Posterior cingulate gyrus (tissue), 11 donors: Measurements from ENCODE around the gene FAM163B.
A peak's percentile ranks its signal among the peaks of the same experiment; 100 is the strongest.
"Not testable (repeated sequence)": the region's sequence is repeated elsewhere in the genome, so short reads cannot be mapped to it uniquely, and the experiment has no call there.

Experiments
- DNase-seq, 10 donors: peaks; one replicate each; pipeline versions ENCODE4 v3.0.0 to v3.0.0-alpha.2; 2020 to 2021; ENCODE audit warnings: mixed read lengths in 3 of 10
- intact Hi-C: fragments of 100-400 bp; cut with DNase I; formaldehyde crosslinking; loops from one replicate; pipeline ENCODE4 v1.15.1; 2023

Gene FAM163B

GRCh38 chr9:133574771-133575170 is 34.4 kb downstream of the FAM163B start:
- intact Hi-C loops, result loop anchor here (5.0 kb wide), 1 partner anchor 42 kb away; the partner anchor contains the start of gene ADAMTSL2
- DNase-seq, result peak in 1 of 10 donors; percentile 78

DNA sequence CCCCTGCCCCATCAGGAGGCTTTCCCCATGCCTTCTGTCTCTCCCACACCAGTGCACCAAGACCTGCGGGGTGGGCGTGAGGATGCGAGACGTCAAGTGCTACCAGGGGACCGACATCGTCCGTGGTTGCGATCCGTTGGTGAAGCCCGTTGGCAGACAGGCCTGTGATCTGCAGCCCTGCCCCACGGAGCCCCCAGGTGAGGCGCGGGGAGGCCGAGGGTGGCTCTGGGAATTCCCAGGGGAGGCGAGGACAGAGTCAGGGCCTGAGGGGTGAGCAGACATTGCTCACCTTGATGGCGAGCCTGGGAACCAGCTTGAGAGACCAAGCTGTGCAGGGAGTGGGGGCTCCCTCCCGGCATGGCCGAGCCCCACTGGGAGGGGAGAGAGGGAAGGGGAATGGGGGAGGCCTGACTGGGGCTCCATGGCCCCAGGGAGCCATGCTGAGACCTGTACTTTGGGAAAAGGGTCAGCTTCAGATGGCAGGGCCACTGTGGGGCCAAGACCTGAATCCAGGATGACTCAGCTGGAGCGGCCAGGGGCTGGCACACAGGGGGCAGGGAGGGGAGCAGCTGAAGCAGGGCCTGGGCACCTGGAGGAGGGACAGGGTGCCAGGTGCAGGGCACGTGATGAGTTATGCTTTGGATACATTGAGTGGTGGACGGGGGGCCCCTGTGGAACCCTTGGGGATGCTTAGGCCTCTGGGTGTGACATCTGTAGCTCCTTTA is 35.2 kb downstream of the FAM163B start:
- intact Hi-C loops, result loop anchor here (5.0 kb wide), 1 partner anchor 42 kb away; the partner anchor contains the start of gene ADAMTSL2
- peak in 1 of 10 donors; percentile 83 for DNase-seq

DNA sequence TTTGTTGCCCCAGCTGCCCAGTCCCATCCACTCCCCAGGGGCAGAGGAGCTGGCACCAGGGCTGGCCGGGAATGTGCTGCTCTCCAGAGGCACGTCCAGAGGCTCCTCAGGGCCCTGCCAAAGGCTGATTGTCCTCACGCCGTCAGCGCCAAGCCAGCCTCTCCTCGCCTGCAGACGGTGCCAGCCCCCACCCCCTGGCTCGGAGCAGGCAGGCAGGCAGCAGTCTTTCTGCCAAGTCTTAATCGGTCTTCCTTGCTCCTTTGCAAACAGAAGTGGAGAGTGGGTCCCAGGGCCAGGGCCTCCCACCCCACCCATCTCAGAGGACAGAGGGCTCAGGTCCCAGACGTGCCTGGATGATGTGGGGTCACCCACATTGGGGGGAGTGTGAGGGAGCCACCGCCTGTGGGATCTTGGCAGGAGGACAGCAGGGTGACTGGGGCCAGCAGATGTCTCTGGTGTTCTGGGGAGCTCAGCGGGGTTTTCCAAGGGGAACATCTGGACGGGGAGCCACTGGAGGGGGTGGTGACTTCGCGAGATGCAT is 36.3 kb downstream of the FAM163B start:
- DNase-seq, result peak; percentile 75 to 98 (median 85)
- intact Hi-C loops, result loop anchor here (5.0 kb wide), 1 partner anchor 41 kb away; the partner anchor contains the start of gene ADAMTSL2

GRCh38 chr9:133571896-133572595 is 37.1 kb downstream of the FAM163B start:
- intact Hi-C loops, result loop anchor here (5.0 kb wide), 1 partner anchor 40 kb away; the partner anchor contains the start of gene ADAMTSL2
- peak in 1 of 10 donors; percentile 68 for DNase-seq

DNA sequence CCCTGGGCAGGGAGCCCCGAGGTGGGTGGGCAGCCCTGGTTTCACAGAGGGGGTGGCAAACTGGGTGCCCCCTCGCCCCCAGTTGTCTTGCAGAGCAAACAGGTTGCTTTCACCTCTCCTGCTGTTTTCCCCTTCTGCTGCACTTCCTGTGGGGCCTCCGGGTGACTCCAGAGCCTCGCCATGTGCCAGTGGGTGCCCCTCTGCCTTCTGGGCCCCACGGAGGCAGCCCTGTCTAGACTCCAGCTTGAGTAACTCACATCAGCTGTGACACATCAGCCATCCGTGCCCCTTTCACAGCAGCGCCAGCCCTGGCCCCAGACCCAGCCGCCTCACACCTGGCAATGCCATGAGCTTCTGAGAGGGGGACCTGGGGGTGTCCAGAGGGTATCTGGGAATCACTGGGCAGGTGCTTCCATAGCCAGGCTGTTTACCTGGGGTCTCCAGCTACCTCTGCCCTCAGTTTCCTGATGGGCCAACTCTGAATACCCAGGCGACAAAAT is 37.7 kb downstream of the FAM163B start:
- intact Hi-C loops, result loop anchor here (5.0 kb wide), 1 partner anchor 39 kb away; the partner anchor contains the start of gene ADAMTSL2
- no peak for DNase-seq

GRCh38 chr9:133570691-133571080 is 38.5 kb downstream of the FAM163B start:
- intact Hi-C loops, result loop anchor here (5.0 kb wide), 1 partner anchor 38 kb away; the partner anchor contains the start of gene ADAMTSL2
- DNase-seq, result no peak

DNA sequence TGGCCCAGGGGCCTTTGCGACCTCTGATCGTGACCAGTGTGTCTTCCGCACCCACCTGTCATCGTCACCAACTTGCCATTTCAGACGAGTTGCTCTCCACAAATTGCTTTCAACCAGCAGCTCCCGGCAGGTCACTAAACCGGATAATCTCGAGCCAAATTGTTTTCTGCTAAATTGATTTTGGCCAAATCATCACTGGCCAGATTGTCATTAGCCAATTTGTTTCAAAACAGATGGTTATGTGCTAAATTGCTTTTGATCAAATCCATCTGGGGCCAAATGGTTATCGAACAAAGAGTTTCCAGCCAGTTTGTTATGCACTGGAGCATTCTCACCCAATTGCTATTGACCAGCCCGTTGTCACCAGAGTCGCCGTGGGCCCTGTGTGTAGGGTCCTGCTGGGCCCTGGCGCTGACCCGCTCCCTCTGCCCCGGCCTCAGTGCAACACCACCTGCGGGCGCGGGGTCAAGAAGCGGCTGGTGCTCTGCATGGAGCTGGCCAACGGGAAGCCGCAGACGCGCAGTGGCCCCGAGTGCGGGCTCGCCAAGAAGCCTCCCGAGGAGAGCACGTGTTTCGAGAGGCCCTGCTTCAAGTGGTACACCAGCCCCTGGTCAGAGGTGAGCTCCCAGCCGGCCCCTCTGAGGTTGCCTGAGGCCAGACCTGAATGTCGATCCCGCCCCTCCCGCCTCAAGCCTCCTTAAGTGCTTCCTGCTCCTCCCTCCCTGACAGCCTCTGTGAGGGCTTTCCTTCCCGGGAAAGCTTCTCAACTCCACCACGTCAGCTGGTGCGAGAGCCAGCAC is 39.1 kb downstream of the FAM163B start:
- intact Hi-C loops, result loop anchor here (5.0 kb wide), 1 partner anchor 38 kb away; the partner anchor contains the start of gene ADAMTSL2
- no peak for DNase-seq

DNA sequence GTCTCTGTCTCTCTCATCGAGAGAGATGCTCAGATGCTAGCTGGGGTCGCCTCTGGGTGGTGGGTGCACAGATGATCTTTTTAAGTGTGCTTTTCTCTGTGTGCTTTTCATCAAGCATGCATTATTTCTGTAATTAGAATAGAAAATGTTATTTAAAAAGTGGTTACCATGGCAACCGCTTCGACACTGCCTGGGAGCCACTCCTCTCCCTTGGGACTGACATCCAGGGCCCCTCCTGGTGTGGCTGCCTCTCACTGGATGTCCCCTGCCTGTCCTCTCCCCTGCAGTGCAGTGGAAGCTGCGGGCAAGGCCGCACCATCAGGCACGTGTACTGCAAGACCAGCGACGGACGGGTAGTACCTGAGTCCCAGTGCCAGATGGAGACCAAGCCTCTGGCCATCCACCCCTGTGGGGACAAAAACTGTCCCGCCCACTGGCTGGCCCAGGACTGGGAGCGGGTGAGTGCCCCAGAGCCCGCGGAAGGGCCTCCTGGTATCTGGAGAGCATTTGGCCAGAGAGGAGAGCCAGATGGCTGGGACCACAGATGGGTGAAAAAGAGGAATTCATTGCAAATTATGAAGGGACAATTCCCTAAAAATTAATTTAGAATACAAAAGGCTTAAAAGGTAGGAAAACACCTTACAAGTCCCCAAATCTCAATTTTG is 39.9 kb downstream of the FAM163B start:
- no peak for DNase-seq
- intact Hi-C loops, result no loop called here

DNA sequence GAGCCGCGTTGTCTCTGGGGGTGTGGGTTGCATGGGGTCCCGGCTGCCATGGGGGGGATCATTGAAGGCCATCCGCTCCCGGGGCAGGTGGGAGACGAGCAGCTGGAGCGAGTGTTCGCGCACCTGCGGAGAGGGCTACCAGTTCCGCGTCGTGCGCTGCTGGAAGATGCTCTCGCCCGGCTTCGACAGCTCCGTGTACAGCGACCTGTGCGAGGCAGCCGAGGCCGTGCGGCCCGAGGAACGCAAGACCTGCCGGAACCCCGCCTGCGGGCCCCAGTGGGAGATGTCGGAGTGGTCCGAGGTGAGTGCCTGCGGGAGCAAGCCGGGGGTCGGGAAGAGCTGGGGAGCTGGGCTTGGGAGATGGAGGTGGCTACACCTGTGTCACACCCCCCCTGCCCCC is 41.0 kb downstream of the FAM163B start:
- intact Hi-C loops, result no loop called here

DNA sequence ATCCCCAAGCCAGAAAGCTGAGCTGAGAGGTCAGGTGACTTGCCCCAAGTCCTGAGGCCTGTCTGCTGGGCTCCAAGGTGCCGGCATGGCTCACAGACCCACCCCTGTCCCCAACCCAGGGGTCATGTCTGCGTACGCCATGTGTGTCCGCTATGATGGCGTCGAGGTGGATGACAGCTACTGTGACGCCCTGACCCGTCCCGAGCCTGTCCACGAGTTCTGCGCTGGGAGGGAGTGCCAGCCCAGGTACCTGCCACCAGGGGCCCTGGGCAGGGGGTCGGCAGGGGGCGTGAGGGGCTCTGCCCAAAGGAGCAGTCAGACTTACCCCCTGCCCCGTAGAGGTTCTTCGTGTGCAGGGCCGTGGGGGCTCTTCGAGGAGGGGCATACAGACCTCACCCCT is 42.4 kb downstream of the FAM163B start:
- intact Hi-C loops, result no loop called here
- DNase-seq, result no peak

More for the DNA sequence above, 41.0 kb downstream of the FAM163B start:
- no peak for DNase-seq

GRCh38 chr9:133566382-133566781 is 42.8 kb downstream of the FAM163B start:
- no peak for DNase-seq
- intact Hi-C loops, result no loop called here

DNA sequence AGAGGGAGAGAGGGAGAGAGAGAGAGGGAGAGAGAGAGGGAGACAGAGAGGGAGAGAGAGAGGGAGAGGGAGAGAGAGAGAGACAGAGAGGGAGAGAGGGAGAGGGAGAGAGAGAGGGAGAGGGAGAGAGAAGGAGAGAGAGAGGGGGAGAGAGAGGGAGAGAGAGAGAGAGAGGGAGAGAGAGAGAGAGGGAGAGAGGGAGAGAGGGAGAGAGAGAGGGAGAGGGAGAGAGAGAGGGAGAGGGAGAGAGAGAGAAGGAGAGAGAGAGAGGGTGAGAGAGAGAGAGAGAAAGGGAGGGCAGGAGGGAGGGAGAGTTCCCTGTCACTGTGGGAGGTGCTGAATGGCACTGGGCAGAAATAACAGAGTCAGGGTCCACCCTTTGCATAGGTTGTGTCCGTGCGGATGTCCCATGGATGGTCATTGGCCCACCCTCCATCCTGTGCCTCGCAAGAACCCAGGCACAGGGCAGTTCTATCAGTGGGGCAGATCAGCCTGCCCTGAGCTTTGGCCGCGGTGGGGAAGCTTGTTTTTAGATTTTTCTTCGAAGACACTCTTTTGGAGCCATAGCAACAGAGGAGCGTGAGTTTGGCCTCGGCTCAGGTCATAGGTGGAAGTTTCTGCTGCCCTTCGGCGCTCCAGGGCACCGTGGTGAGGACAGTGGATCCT is 44.6 kb downstream of the FAM163B start:
- no peak for DNase-seq
- intact Hi-C loops, result no loop called here

- DNase-seq, intact Hi-C loops: not testable (repeated sequence)
These were observed 45.4 kb downstream of the FAM163B start for GRCh38 chr9:133563814-133564213.

DNA sequence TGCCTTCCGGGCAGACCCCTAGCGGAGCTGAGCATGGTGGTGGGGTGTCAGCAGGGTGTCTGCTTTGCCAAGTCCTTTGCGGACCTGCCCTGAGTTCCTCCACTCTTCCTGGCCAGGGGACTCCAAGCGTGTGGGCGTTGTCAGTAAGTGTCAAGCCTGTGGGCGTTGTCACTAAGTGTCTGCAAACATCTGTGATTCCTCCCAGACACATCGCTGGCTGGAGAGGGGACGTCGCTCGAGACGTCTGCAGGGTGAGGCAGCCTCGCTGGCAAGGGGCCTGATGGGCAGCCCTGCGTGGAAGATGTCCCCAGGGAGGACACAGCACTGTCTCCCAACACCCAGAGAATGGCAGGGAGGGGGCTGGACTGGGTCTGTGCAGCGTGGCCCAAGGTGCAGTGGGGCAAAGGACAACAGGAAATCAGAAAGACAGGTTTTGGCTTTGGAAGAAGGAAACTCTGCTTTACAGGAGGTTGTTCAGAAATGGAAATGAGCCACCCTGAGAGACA is 45.8 kb downstream of the FAM163B start:
- DNase-seq, result no peak
- intact Hi-C loops, result no loop called here

DNA sequence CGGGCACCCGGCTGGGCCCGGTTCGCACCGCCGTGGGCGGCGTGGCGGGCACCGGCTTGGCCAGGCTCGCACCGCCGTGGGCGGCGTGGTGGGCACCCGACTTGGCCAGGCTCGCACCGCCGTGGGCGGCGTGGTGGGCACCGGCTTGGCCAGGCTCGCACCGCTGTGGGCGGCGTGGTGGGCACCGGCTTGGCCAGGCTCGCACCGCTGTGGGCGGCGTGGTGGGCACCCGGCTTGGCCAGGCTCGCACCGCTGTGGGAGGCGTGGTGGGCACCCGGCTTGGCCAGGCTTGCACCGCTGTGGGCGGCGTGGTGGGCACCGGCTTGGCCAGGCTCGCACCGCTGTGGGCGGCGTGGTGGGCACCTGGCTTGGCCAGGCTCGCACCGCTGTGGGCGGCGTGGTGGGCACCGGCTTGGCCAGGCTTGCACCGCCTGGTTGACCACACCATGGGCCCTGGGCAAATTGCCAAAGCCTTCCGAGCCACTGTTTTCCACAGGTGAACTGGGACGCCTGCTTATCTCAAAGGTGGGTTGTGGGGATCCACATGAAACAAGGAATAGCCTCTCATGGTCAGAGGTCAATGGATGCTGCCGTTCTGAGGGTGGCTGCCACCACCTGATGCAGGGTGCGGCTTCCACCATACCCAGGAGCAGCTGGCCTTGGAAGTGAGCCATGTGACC is 46.4 kb downstream of the FAM163B start:
- intact Hi-C loops, result no loop called here
- no peak for DNase-seq

DNA sequence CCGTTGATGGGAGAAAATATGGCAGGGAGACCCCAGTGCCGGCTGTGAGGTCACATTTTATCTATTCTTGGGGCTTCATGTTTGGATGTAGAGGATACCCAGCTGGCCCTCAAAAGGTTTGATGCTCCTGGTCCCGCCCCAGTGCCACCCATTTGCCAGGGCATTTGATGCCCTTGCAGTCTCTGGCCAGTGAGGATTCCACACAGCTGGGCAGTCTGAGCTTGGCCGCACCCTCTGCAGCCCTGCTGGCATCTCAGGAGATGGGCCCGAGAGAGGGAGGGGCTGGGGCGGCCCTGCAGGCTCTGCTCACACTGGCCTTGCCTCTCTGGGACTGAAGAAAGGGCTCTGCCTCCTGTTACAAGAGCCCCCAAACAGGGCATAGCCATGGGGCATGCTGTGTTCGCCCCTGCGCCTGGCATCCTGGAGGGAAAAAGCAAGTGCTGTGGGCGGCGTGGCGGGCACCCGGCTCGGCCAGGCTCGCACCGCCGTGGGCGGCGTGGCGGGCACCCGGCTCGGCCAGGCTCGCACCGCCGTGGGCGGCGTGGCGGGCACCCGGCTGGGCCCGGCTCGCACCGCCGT is 47.1 kb downstream of the FAM163B start:
- intact Hi-C loops, result no loop called here
- no peak for DNase-seq

DNA sequence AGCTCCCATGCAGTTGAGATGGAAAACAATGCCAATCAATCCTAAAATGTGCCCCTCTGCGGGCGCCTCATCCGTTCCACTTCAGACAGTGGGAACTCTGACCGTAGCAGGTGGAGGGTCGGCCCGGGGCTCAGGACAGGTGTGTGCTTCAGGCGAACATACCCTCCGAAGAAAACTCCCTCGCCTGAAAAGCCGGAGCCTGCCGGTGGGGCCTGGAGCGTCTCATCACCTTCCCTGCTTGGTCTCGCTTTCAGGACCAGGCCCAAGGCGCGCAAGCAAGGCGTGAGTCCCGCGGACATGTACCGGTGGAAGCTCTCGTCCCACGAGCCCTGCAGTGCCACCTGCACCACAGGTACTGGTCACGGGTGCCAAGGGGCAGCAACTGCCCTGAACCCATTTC is 48.2 kb downstream of the FAM163B start:
- DNase-seq, result no peak
- intact Hi-C loops, result no loop called here

- peak in 4 of 10 donors; percentile 43 to 93 (median 66) for DNase-seq
- intact Hi-C loops, result no loop called here
These were observed 48.9 kb downstream of the FAM163B start for GRCh38 chr9:133560311-133560710.
